Stimulated activated CD4-positive, alpha-beta T cell treated with anti-CD3 and anti-CD28 coated beads, Interleukin-12 subunit alpha, Interleukin-12 subunit beta, amount 100 ng/mL, for 24 hours (primary cell): ENCODE measurements around the gene PANK4.

Experiments
- DNase-seq, 2 experiments: peaks; one replicate each; pipeline ENCODE4 v3.0.0-alpha.2; 2020; ENCODE audit warnings: low read depth in 2 of 2

The PANK4 gene

GRCh38 chr1:2528966-2529783, 2.8 kb upstream of the PANK4 start:
- no peak for DNase-seq

GRCh38 chr1:2528611-2528965, 2.2 kb upstream of the PANK4 start:
- DNase-seq, result no peak

DNA sequence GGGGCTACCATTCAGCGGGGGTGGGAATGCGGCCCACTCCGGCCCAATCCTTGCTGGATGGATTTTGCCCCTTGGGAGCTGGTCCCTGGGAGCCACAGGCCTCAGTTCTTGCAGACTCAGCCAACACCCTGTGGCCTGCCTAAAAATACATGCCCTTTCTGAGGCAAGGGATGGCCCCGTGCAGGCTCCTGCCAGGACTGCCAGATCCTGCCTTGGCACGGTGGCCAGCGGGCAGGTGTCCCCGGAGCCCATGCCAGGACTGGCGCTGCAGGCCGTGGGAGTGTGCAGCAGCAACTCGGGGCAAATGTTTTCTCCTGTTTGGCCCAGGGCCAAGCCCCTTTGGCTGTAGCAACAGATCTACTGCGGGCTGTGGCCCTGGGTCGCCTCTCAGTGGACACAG, 1.6 kb upstream of the PANK4 start:
- DNase-seq, result no peak

DNA sequence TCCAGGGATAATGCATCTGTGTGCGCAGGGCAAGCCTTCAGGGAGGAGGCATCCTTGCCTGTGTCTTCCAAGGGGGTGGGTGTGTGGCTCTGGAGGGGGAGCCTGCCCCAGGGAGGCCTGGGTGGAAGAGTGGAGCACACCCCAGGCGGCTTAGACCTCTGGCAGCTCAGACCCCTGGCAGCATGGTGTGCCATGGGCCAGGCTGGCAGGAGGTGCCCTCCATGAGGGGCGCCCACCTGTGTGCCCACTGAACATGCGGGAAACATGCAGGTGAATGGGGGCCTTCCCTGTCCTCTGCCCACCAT, 1.1 kb upstream of the PANK4 start:
- DNase-seq, result no peak

DNA sequence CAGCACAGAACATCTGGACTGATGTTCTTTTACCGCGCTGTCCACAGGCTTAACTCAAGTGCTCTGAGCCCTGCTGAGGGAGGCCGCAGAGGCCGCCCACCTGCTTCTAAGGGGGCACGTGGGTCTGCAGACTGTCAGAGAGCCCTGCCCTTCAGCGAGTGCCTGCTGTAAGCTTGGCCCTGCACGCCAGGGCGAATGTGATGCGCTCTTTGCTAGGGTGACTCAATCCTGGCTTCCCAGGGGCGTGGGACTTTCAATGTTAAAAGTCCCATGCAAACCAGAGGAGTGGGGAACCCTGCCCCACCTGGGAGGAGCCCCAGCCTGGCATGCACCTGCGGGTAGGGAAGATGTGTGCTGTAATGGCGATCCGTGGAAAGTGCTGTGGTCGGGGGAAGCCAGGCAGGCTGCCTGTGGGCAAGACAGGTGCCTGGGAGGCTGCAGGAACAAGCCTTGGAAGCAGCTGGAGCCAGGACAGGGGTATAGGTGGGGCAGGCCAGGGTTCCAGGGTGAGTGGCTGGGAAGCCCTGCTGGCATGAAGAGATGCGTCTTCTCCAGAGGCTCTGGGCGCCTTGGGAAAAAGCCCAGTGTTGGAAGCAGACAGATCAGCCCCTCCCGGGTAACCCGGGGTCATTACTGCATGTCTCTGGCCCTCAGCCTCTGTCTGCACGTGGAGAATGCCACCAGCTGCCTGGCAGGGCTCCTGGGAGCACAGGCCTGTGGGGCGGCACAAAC, 594 bp upstream of the PANK4 start:
- DNase-seq, result peak; percentile 24 to 55

DNA sequence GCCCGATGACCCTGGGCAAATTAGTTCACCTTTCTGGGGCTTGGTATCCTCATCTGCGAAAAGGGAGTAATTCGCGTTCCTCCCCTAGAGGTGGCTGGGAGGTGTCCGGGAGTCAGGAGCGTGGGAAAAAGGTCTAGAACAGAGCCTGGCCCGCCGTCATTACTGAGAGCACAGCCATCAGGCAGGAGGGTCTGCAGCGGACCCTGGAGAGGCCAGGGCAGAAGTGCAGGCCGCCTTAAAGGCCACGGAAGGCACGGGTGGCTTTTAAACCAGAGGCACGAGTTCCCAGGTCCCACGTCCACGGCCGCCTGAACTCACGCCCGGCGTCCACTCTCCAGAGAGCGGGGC, 850 bp downstream of the PANK4 start:
- DNase-seq, result no peak

DNA sequence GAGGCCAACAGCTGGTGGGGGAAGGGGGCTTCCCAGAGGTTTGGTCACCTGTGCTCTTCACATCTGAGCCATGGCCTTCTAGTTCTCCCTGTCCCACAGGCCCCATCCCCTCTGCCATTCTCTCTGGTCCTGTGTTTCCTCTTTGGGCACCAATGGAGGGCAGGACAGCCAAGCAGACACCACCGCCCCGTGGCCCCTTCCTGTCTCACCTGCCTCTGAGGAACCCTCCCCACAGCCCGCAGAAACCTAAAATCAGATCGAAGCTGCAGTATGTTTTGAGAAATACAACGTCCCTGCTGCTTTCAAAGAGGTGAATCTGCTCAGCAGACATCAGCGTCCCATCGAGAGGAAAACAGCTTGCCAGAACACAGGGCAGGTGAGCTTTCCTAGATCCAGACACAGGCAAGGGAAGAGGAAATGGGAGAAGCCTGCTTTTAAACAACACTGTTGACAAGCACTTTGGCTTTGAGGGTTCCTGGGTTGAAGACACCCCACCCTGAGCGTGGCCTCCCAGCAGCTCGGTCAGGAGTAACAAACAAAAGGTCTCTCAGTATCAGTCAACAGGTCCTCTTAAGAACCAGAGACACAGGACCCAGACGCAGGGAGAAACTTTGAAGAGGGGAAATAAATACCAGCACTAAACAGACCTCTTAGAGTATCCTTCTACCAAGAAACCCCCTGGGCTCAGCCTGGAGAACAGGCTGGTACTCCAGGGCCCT, 2.3 kb downstream of the PANK4 start:
- DNase-seq, result no peak

DNA sequence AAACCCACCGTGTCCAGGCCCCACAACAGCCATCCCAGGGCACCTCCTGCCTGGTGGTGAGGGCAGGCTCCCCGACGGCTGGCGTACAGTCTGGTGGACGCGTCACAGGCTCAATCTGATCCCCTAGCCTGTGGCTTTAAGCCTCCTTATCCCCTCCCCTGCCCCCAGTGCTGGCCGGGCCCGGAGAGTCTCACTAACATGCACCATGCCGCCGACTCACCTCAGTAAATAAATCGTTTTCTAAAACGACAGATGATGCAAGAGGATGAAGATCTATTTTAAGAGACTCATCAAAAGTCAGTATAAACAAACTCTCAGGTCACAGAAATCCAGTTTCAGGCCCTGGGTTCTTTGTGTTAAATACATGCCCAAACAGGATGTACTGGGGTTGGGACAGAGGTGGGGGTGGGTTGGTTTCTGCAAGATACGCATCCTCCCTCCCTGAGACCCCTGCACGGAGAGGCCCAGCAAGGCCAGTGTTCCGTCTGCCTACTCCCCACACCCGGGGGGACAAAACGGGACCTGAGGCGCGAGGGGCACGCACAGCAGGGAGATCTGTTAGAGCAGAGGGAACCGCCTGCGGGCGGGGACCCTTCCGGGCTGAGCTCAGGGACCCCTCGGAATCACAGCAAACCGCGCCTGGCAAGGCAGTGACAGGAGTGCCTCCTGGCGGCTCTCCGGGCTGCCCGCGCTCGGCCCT, 3.1 kb downstream of the PANK4 start:
- DNase-seq, result no peak

- DNase-seq, result no peak
Observed at GRCh38 chr1:2522230-2522629, 4.2 kb downstream of the PANK4 start.

DNA sequence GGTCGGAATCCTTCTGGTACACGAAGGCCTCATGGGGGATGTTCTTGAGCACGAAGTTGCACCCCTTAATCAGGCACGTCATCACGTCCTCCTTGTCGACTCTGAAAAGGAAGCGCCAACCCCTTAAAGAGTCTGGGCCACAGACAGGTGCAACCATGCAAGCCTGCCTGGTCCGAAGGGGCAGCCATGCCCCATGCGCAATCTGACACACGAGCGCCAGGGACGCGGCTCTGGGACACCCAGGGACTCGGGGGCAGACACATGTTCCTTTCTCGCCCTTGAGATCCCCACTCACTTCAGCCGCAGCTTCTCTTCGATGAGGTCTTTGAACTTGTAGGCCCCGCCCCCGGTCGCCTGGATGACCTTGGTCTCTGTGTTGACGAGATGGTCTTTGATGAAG, 5.6 kb downstream of the PANK4 start:
- DNase-seq, result no peak

GRCh38 chr1:2520206-2520605, 6.2 kb downstream of the PANK4 start:
- no peak for DNase-seq

DNA sequence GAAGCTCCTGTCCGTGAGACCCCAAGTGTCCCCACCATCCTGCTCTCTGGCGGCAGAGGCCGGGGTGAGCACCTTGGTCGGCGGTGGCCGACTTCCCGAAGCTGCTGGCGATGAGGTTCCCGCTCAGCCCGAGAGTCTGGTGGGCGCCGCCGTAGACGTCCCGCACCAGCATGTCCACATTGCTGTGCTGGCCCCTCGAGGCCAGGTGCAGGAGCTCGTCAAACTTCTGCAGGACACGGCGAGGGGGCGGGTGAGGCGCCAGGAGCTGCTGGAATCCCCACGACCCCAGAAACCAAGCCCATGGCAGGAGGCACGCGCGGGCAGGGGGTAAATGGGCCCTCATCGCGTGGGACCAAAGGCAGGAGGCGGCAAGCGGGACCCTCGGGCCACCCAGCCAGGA, 6.7 kb downstream of the PANK4 start:
- DNase-seq, result no peak

DNA sequence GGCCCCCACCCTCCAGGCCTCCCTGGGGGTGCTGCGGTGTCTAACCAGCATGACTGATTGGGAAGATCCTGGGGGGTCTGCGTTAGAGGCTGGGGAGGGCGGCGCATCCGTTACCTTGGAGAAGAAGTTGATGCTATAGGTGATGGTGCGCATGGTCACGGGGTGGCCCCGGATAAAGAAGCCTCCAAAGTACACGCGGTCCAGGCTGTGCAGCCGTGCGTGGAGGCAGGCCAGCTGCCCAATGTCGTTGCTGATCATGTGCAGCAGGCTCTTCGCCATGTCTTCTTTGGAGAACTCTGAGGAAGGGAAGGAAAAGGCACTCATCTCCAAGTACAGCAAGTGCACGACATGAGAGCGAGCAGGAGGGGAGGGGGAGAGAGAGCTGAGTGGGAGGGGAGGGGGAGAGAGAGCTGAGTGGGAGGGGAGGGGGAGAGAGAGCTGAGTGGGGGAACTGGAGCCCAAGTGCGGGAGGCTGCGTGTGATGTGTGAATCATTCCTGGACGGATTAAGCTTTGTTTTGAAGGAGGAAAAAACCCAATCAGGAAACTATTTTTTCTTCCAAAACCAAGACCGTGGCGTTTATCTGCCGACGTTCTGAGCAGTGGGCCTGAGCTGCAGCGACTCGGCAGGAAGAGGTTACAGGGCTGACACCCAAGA, 7.2 kb downstream of the PANK4 start:
- DNase-seq, result no peak

DNA sequence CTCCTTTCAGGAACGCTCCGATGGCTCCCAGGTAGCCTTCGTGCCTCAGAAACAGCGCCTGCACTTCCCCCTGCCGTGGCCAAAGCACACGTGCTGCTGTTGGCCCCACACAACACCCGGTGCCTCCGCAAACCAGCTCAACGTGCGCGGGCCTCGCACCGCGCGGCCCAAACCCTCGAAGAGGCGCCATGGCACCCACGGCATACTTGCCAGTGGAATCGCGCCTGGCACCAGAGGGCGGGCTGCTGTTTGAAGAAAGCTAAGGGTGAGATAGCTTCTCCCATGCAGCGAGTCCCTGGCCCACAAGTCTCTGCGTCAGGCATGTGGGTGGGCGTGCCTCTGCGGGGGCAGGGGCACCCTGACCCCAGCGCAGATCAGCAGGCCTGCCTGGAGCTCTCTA, 7.9 kb downstream of the PANK4 start:
- no peak for DNase-seq

DNA sequence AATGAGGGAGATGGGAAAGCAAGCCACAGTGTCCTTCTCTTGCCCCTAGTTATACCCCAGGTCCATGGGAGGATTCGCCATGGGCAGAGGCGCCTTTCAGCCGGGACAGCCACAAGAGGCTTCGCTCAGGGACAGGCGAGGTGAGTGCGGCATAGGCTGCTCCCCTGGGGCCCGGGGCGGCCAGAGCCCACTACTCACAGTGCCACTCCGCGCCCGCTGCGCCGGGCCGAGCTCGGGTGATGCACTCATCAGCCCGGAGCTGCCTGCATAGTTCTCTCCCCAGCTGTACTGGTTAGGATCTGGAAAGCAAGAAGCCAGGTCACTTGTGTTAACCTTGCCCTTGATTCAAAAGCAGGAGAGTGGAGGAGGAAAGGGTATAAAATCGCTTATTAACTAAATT, 8.4 kb downstream of the PANK4 start:
- DNase-seq, result no peak

GRCh38 chr1:2516946-2517345, 9.4 kb downstream of the PANK4 start:
- DNase-seq, result no peak

- no peak for DNase-seq
Observed at GRCh38 chr1:2516124-2516523, 10.3 kb downstream of the PANK4 start.

GRCh38 chr1:2515763-2516080, 10.7 kb downstream of the PANK4 start:
- no peak for DNase-seq

- no peak for DNase-seq
Observed at GRCh38 chr1:2514863-2515762, 11.3 kb downstream of the PANK4 start.

DNA sequence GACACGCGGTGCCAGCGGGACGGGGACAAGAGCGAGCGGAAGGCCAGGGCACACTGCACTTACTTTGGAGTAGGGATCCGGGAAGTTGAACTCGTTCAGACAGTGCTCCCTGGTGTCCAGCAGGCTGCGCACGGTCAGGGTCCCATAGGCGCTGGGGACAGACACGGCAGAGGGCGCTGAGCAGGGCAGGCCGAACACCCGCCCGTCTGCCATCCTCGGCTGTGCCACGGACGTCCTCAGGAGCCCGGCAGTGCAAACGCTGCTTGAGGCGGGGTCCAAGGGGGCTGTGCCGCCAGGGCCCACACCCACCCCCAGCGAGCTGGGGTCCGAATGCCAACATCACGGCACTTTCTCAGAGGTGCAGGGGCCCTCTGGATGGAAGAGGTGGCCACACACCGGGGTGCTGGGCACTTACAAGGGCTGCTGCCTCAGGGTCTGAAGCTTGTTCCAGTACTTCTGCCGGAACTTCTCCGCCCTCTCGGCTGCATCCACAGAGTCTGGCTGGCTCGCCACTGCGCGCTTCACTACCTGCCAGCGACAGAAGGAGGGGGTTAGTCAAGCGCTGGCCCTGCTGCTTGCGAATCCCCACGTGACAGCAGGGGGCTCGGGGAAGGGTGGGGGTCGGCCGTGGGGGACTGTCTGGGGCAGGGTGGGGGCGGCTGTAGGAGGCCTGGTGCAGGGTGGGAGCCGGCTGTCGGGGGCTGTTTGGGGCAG, 12.3 kb downstream of the PANK4 start:
- DNase-seq, result no peak
